Keratinocyte (primary cell): Measurements from ENCODE around the gene MEAK7. TPM values are rescaled to one million over a fixed set of nuclear protein-coding genes. Genes with fewer than 3 reads are reported as not detected.

Experiments
- DNase-seq: peaks from one replicate; pipeline ENCODE4 v3.0.0-alpha.2; 2011; ENCODE audit warnings: low read depth, missing footprints, low spot score
- FAIRE-seq: peaks from 2 replicates; lab custom pipeline; 2011; peaks lifted over from hg19 to GRCh38; lab: Jason Lieb, UNC
- H2AFZ ChIP-seq: 2 replicates; pipeline ENCODE4 v1.6.0; 2012; ENCODE audit warnings: low read length, control low read depth, inconsistent platforms; ENCODE audit not compliant: control insufficient read depth
- H3K27ac ChIP-seq: 2 replicates; pipeline ENCODE4 v1.5.1; 2011; ENCODE audit warnings: low read length; ENCODE audit not compliant: control insufficient read depth, insufficient read depth
- H3K27me3 ChIP-seq: 3 replicates; pipeline ENCODE4 v1.6.0; 2011; ENCODE audit warnings: low read length; ENCODE audit not compliant: control insufficient read depth, insufficient read depth; ENCODE audit errors: extremely low read depth
- H3K36me3 ChIP-seq, 2 experiments: 2 replicates in 1 of 2; 3 replicates in 1 of 2; pipeline ENCODE4 v1.5.1; 2011; ENCODE audit warnings: low read length in 2 of 2, mild to moderate bottlenecking in 1 of 2; ENCODE audit not compliant: control insufficient read depth in 2 of 2, insufficient read depth in 2 of 2; ENCODE audit errors: extremely low read depth in 1 of 2
- H3K4me1 ChIP-seq: 3 replicates; pipeline ENCODE4 v1.5.1; 2011; ENCODE audit warnings: low read length; ENCODE audit not compliant: control insufficient read depth, insufficient read depth; ENCODE audit errors: extremely low read depth
- H3K4me2 ChIP-seq: 3 replicates; pipeline ENCODE4 v1.6.0; 2011; ENCODE audit warnings: low read depth, low read length; ENCODE audit not compliant: control insufficient read depth, insufficient read depth; ENCODE audit errors: extremely low read depth
- H3K4me3 ChIP-seq, 3 experiments: fragments of 200-600 bp in 1 of 3; sonication (generic) in 1 of 3; 2 replicates in 2 of 3; 3 replicates in 1 of 3; pipeline ENCODE4 v1.5.1; 2011 to 2016; ENCODE audit warnings: low read length in 3 of 3, mild to moderate bottlenecking in 3 of 3, control low read depth in 2 of 3, inconsistent platforms in 1 of 3, low read depth in 1 of 3, mixed read lengths in 1 of 3, mixed run types in 1 of 3, moderate library complexity in 1 of 3; ENCODE audit not compliant: control insufficient read depth in 2 of 3, insufficient read depth in 2 of 3; ENCODE audit errors: extremely low read depth in 1 of 3
- H3K79me2 ChIP-seq: 2 replicates; pipeline ENCODE4 v1.6.0; 2012; ENCODE audit warnings: low read length; ENCODE audit not compliant: control insufficient read depth, insufficient read depth
- H3K9ac ChIP-seq: 3 replicates; pipeline ENCODE4 v1.6.0; 2011; ENCODE audit warnings: low read length; ENCODE audit not compliant: control insufficient read depth, insufficient read depth; ENCODE audit errors: extremely low read depth
- H3K9me1 ChIP-seq: 3 replicates; pipeline ENCODE4 v1.6.0; 2011; ENCODE audit warnings: low read length; ENCODE audit not compliant: control insufficient read depth, insufficient read depth; ENCODE audit errors: extremely low read depth
- H3K9me3 ChIP-seq: 2 replicates; pipeline ENCODE4 v1.5.1; 2012; ENCODE audit warnings: low read depth, low read length; ENCODE audit not compliant: control insufficient read depth
- H4K20me1 ChIP-seq: 3 replicates; pipeline ENCODE4 v1.6.0; 2011; ENCODE audit warnings: low read length; ENCODE audit not compliant: control insufficient read depth, insufficient read depth; ENCODE audit errors: extremely low read depth
- CTCF ChIP-seq, 3 experiments: IDR thresholded peaks in 1 of 3; conservative IDR thresholded peaks in 1 of 3; optimal IDR thresholded peaks in 1 of 3; 2 replicates in 2 of 3; 3 replicates in 1 of 3; pipeline versions ENCODE3 to v1.5.1; 2011; ENCODE audit warnings: low read length in 3 of 3, mild to moderate bottlenecking in 3 of 3, moderate library complexity in 2 of 3, control low read depth in 1 of 3, inconsistent platforms in 1 of 3; ENCODE audit not compliant: insufficient read depth in 2 of 3; ENCODE audit errors: extremely low read depth in 1 of 3
- EZH2 ChIP-seq: IDR thresholded peaks from one replicate; pipeline ENCODE4 v1.6.1; 2012; ENCODE audit warnings: inconsistent platforms, mild to moderate bottlenecking, low read length, moderate library complexity
- dilution Hi-C: fragments of 300-500 bp; cut with MboI; formaldehyde crosslinking; loops from one replicate; pipeline ENCODE4 v1.7.0; 2020; ENCODE audit warnings: low sequenced_read_pairs; ENCODE audit not compliant: extremely low pct_ligation_motif_present
- polyA plus RNA-seq, 5 experiments: library from polyadenylated mRNA; depleted of rRNA in 3 of 5; stranded (reverse) in 3 of 5; stranded (forward) in 1 of 5; unstranded in 1 of 5; fragments of >200 nt; gene quantifications; 1 replicate in 1 of 5; 2 replicates in 3 of 5; 3 replicates in 1 of 5; pipeline versions ENCODE4 v1.2.1 to v1.2.3, GENCODE V29; 2011 to 2012; ENCODE audit warnings: missing spikeins in 2 of 5, low read depth in 1 of 5, low replicate concordance in 1 of 5

MEAK7 gene
- polyA plus RNA-seq, 1 donor (not counting 4 experiments of a cell fraction or from before 2014, with no cell fraction given), result 81.0 TPM

- dilution Hi-C loops, result no loop called here
- H3K36me3 ChIP-seq, result no peaks in the 10 kb centered on the region
- H3K27ac ChIP-seq, result no peak overlapping the region
- TF ChIP-seq CTCF (optimal IDR thresholded peaks at IDR 0.05 in 1 of 3, IDR thresholded peaks at IDR 0.05 in 1 of 3, conservative IDR thresholded peaks at IDR 0.05 in 1 of 3; ENCODE audit: extremely low read depth in 1 of 3, insufficient read depth in 2 of 3, low read length in 3 of 3) (no peak), EZH2 (no peak)
- H4K20me1 ChIP-seq, result no peaks in the 10 kb centered on the region
- H3K27me3 ChIP-seq, result peaks cover 6% of the 10 kb centered on the region
- FAIRE-seq (no peak), DNase-seq (no peak)
- H3K9me3 ChIP-seq, result no peaks in the 10 kb centered on the region
- H3K9ac ChIP-seq, result no peak overlapping the region
- no peak overlapping the region for H3K4me3 ChIP-seq
- no peaks in the 10 kb centered on the region for H3K4me1 ChIP-seq
- no peak overlapping the region for H2AFZ ChIP-seq
- no peaks in the 10 kb centered on the region for H3K79me2 ChIP-seq
- no peaks in the 10 kb centered on the region for H3K9me1 ChIP-seq
- no peak overlapping the region for H3K4me2 ChIP-seq
Observed at GRCh38 chr16:84545114-84545737, 40.8 kb upstream of the MEAK7 start.

- Histone ChIP-seq H3K4me3 (no peak overlapping the region), H2AFZ (no peak overlapping the region), H3K79me2 (no peaks in the 10 kb centered on the region), H3K4me1 (no peaks in the 10 kb centered on the region), H3K9me3 (no peaks in the 10 kb centered on the region), H4K20me1 (no peaks in the 10 kb centered on the region), H3K36me3 (no peaks in the 10 kb centered on the region), H3K9me1 (no peaks in the 10 kb centered on the region), H3K4me2 (no peak overlapping the region), H3K9ac (no peak overlapping the region), H3K27ac (no peak overlapping the region), H3K27me3 (peaks cover 6% of the 10 kb centered on the region)
- dilution Hi-C loops, result no loop called here
- no peak for FAIRE-seq
- no peak for DNase-seq
- TF ChIP-seq EZH2, result no peak
- no peak for TF ChIP-seq CTCF (optimal IDR thresholded peaks at IDR 0.05 in 1 of 3, IDR thresholded peaks at IDR 0.05 in 1 of 3, conservative IDR thresholded peaks at IDR 0.05 in 1 of 3; ENCODE audit: extremely low read depth in 1 of 3, insufficient read depth in 2 of 3, low read length in 3 of 3)
Observed at GRCh38 chr16:84544031-84544773, 39.7 kb upstream of the MEAK7 start.
